GM12878 (cell line): Measurements from ENCODE around the gene ICA1L. TPM values are rescaled to one million over a fixed set of nuclear protein-coding genes. Genes with fewer than 3 reads are reported as not detected.

Source experiments
- ATAC-seq: fragments of 200-7000 bp; cut with Tn5 transposase; 3 replicates; pipeline ENCODE4 v1.9.1; 2020; ENCODE audit warnings: mild to moderate bottlenecking, moderate library complexity
- BruUV-seq: library from RNA; stranded (reverse); fragments of 400-500 nt; replicated peaks from 2 replicates; lab custom pipeline; 2021; lab: Mats Ljungman, UMichigan
- CTCF ChIA-PET: fragments of 300-600 bp; sonication (Branson Sonifier 250); formaldehyde crosslinking; extraction: SDS; loops from one replicate; lab custom pipeline; 2021; ENCODE audit warnings: inconsistent platforms; lab: Yijun Ruan, JAX
- POLR2A ChIA-PET: fragments of 350-600 bp; formaldehyde crosslinking; extraction: SDS; loops from one replicate; lab custom pipeline; 2021; ENCODE audit warnings: inconsistent platforms; lab: Charles Lee
- RAD21 ChIA-PET: fragments of 300-600 bp; sonication (Branson Sonifier 250); formaldehyde crosslinking; loops from one replicate; lab custom pipeline; 2023; ENCODE audit warnings: antibody characterized with exemption; ENCODE audit not compliant: unreplicated experiment; lab: Charles Lee
- SMC1A ChIA-PET: fragments of 300-600 bp; sonication (Branson Sonifier 250); formaldehyde crosslinking; loops from one replicate; lab custom pipeline; 2023; ENCODE audit not compliant: unreplicated experiment, uncharacterized antibody; lab: Charles Lee
- DNase-seq: peaks from one replicate; pipeline ENCODE4 v3.0.0-alpha.2; 2011; ENCODE audit warnings: low read depth, low spot score
- FAIRE-seq: peaks from 3 replicates; lab custom pipeline; 2011; peaks lifted over from hg19 to GRCh38; lab: Jason Lieb, UNC
- H2AFZ ChIP-seq: 2 replicates; pipeline ENCODE4 v1.6.0; 2011; ENCODE audit warnings: low read depth, low read length, control low read depth; ENCODE audit not compliant: control insufficient read depth
- H3K27ac ChIP-seq: 2 replicates; pipeline ENCODE4 v1.5.1; 2011; ENCODE audit warnings: control low read depth; ENCODE audit not compliant: control insufficient read depth, insufficient read depth
- H3K27me3 ChIP-seq, 2 experiments: replicated peaks in 1 of 2; 2 replicates each; pipeline versions ENCODE4 v1.6.0 to v1.6.1; 2011; ENCODE audit warnings: low read length in 1 of 2; ENCODE audit not compliant: control insufficient read depth in 2 of 2, insufficient read depth in 2 of 2
- H3K36me3 ChIP-seq, 2 experiments: 2 replicates each; pipeline ENCODE4 v1.5.1; 2011; ENCODE audit warnings: low read length in 1 of 2; ENCODE audit not compliant: control insufficient read depth in 2 of 2, insufficient read depth in 2 of 2
- H3K4me1 ChIP-seq: 2 replicates; pipeline ENCODE4 v1.6.1; 2011; ENCODE audit warnings: mild to moderate bottlenecking, low read length, moderate library complexity, mixed read lengths; ENCODE audit not compliant: control insufficient read depth, insufficient read depth
- H3K4me2 ChIP-seq: 2 replicates; pipeline ENCODE4 v1.6.0; 2011; ENCODE audit warnings: control low read depth; ENCODE audit not compliant: control insufficient read depth, insufficient read depth
- H3K4me3 ChIP-seq: fragments of 200-600 bp; sonication (generic); 2 replicates; pipeline ENCODE4 v1.5.1; 2016
- H3K79me2 ChIP-seq: 2 replicates; pipeline ENCODE4 v1.6.0; 2011; ENCODE audit warnings: low read length; ENCODE audit not compliant: control insufficient read depth, insufficient read depth
- H3K9ac ChIP-seq: 2 replicates; pipeline ENCODE4 v1.8.0; 2011; ENCODE audit warnings: low read length, control low read depth, mixed read lengths; ENCODE audit not compliant: control insufficient read depth, insufficient read depth
- H3K9me3 ChIP-seq: replicated peaks from 3 replicates; pipeline ENCODE4 v1.5.1; 2011; ENCODE audit warnings: mild to moderate bottlenecking, low read length; ENCODE audit not compliant: control insufficient read depth, insufficient read depth
- H4K20me1 ChIP-seq: 2 replicates; pipeline ENCODE4 v1.6.0; 2011; ENCODE audit not compliant: control insufficient read depth, insufficient read depth
- ATF7 ChIP-seq: fragments of 450-650 bp; IDR thresholded peaks from 2 replicates; pipeline ENCODE4 v1.6.1; 2016; ENCODE audit warnings: low read depth, mild to moderate bottlenecking
- CHD4 ChIP-seq: fragments of 200-600 bp; sonication (generic); IDR thresholded peaks from 2 replicates; pipeline ENCODE4 v1.6.1; 2016; ENCODE audit warnings: mild to moderate bottlenecking
- CTCF ChIP-seq, 3 experiments: IDR thresholded peaks in 2 of 3; conservative IDR thresholded peaks in 1 of 3; 2 replicates each; pipeline ENCODE4 v1.5.1; 2011; ENCODE audit warnings: low read depth in 3 of 3, low read length in 3 of 3, mild to moderate bottlenecking in 3 of 3, control low read depth in 2 of 3, moderate library complexity in 2 of 3, inconsistent platforms in 1 of 3, mixed read lengths in 1 of 3; ENCODE audit not compliant: control insufficient read depth in 2 of 3, insufficient read depth in 1 of 3; ENCODE audit errors: extremely low read depth in 1 of 3
- ELK1 ChIP-seq: IDR thresholded peaks from 2 replicates; pipeline ENCODE4 v1.6.1; 2012; ENCODE audit warnings: low read depth, low read length, improper control_type of control experiment
- HDAC2 ChIP-seq: fragments of 200-600 bp; sonication (generic); IDR thresholded peaks from 2 replicates; pipeline ENCODE4 v1.6.1; 2017
- IRF4 ChIP-seq: IDR thresholded peaks from 2 replicates; pipeline ENCODE4 v1.6.1; 2011; ENCODE audit warnings: low read depth, low read length
- JUNB ChIP-seq: IDR thresholded peaks from 2 replicates; pipeline ENCODE4 v1.6.1; 2016; ENCODE audit warnings: antibody characterized with exemption, mild to moderate bottlenecking
- LARP7 ChIP-seq: fragments of 450-650 bp; IDR thresholded peaks from 2 replicates; pipeline ENCODE4 v1.6.1; 2017; ENCODE audit warnings: mild to moderate bottlenecking
- POLR2AphosphoS5 ChIP-seq: IDR thresholded peaks from 2 replicates; pipeline ENCODE4 v1.6.1; 2011; ENCODE audit warnings: mild to moderate bottlenecking, low read length, inconsistent platforms
- RAD21 ChIP-seq: IDR thresholded peaks from 2 replicates; pipeline ENCODE4 v1.6.1; 2011; ENCODE audit warnings: mild to moderate bottlenecking, low read depth, low read length, moderate library complexity; ENCODE audit not compliant: insufficient read depth
- RCOR1 ChIP-seq: conservative IDR thresholded peaks from 2 replicates; pipeline ENCODE4 v1.6.1; 2012; ENCODE audit warnings: low read depth, low read length, improper control_type of control experiment
- RELB ChIP-seq: fragments of 450-650 bp; IDR thresholded peaks from 2 replicates; pipeline ENCODE4 v1.6.1; 2017; ENCODE audit warnings: low read depth, mild to moderate bottlenecking, moderate library complexity
- RFX5 ChIP-seq: IDR thresholded peaks from 2 replicates; pipeline ENCODE4 v1.6.1; 2011; ENCODE audit warnings: low read depth, low read length, improper control_type of control experiment
- SMAD1 ChIP-seq: fragments of 450-650 bp; IDR thresholded peaks from 2 replicates; pipeline ENCODE4 v1.6.1; 2018; ENCODE audit warnings: mild to moderate bottlenecking, low read depth; ENCODE audit not compliant: partially characterized antibody
- SMAD5 ChIP-seq: IDR thresholded peaks from 2 replicates; pipeline ENCODE4 v1.6.1; 2016; ENCODE audit warnings: antibody characterized with exemption, low read depth
- SMC3 ChIP-seq: IDR thresholded peaks from 2 replicates; pipeline ENCODE4 v1.6.1; 2011; ENCODE audit warnings: low read length, improper control_type of control experiment, borderline replicate concordance
- TCF7 ChIP-seq: IDR thresholded peaks from 2 replicates; pipeline ENCODE4 v1.6.1; 2014; ENCODE audit warnings: antibody characterized with exemption, borderline replicate concordance
- YBX1 ChIP-seq: fragments of 450-650 bp; IDR thresholded peaks from 2 replicates; pipeline ENCODE4 v1.6.1; 2016; ENCODE audit warnings: antibody characterized with exemption
- YY1 ChIP-seq: IDR thresholded peaks from 2 replicates; pipeline ENCODE4 v1.6.1; 2011; ENCODE audit warnings: low read depth, mild to moderate bottlenecking, low read length
- ZNF622 ChIP-seq: fragments of 450-650 bp; IDR thresholded peaks from 2 replicates; pipeline ENCODE4 v1.6.1; 2017; ENCODE audit warnings: mild to moderate bottlenecking, inconsistent platforms
- WGBS: methylation state at CpG from one replicate; pipeline ENCODE4 v1.1.6; 2016; ENCODE audit warnings: low lambda C conversion rate; ENCODE audit not compliant: insufficient replicate concordance, insufficient coverage; ENCODE audit errors: missing lambda C conversion rate; 5-methylcytosine and 5-hydroxymethylcytosine counted together
- in situ Hi-C: fragments of 300-500 bp; cut with MboI; formaldehyde crosslinking; loops from 9 replicates; pipeline ENCODE4 v1.14.3; 2018; ENCODE audit warnings: mixed read lengths
- intact Hi-C: fragments of 100-400 bp; cut with micrococcal nuclease; formaldehyde crosslinking; loops from one replicate; pipeline ENCODE4 v1.14.2; 2022; ENCODE audit not compliant: unreplicated experiment
- polyA plus RNA-seq, 11 experiments: library from polyadenylated mRNA; depleted of rRNA in 4 of 11; unstranded in 6 of 11; stranded (reverse) in 5 of 11; fragments of >200 nt; fragmentation: Nextera tagmentation in 4 of 11; fragmentation: Illumina TruSeq in 1 of 11; extraction: Ambion mirVana in 4 of 11; extraction: Trizol in 1 of 11; gene quantifications; 1 replicate in 1 of 11; 2 replicates in 10 of 11; pipeline versions ENCODE4 v1.2.1 to v1.2.3, GENCODE V29; 2011 to 2016; ENCODE audit warnings: inconsistent platforms in 2 of 11, missing spikeins in 2 of 11, low read depth in 1 of 11
- total RNA-seq, 4 experiments: library from RNA; depleted of rRNA in 3 of 4; stranded (reverse); fragments of >200 nt in 3 of 4; fragmentation: Illumina TruSeq in 1 of 4; extraction: Trizol in 1 of 4; gene quantifications; 2 replicates each; pipeline versions ENCODE4 v1.2.1 to v1.2.3, GENCODE V29; 2013 to 2021

The ICA1L gene
- total and polyA plus RNA-seq, 10 of the 15 experiments (the other 5 are each of a cell fraction or from before 2014, with no cell fraction given) = 0.85 to 7.4 (median 3.6) TPM

GRCh38 chr2:202831242-202832220 is 40.0 kb downstream of the ICA1L start:
- intact Hi-C loops (loop anchor here (1.0 to 10.0 kb wide), 7 partner anchors 39 to 983 kb away; no protein-coding TSS in a partner anchor), in situ Hi-C loops (no loop called here)
- 17% methylated on average over 6 of the region's 6 CpGs for WGBS
- ChIA-PET SMC1A (interaction anchor here (1.1 to 3.5 kb wide), 6 partner anchors 12 to 257 kb away, joined by 3 to 18 read pairs (median 6); partner anchors contain the start of gene WDR12), RAD21 (interaction anchor here (1.0 to 1.5 kb wide), 4 partner anchors 39 to 624 kb away, joined by 3 to 5 read pairs (median 4); no protein-coding TSS in a partner anchor), CTCF (interaction anchor here (0.7 to 1.5 kb wide), 15 partner anchors 9 to 622 kb away, joined by 3 to 8 read pairs (median 3); no protein-coding TSS in a partner anchor), POLR2A (interaction anchor here (0.5 kb wide), 1 partner anchor 603 kb away, joined by 4 read pairs; no protein-coding TSS in a partner anchor)
- no peaks in the 10 kb centered on the region for H3K9me3 ChIP-seq
- H3K9ac ChIP-seq = no peak overlapping the region
- no TSS peak for BruUV-seq
- H4K20me1 ChIP-seq = no peaks in the 10 kb centered on the region
- no peak overlapping the region for H3K27ac ChIP-seq
- H3K4me1 ChIP-seq = peaks cover 5% of the 10 kb centered on the region; the same call in 1 of the 2 replicates
- H3K4me2 ChIP-seq = peak overlapping the region; percentile 13; the same call in 1 of the 2 replicates
- ATAC-seq = peak; percentile 97
- FAIRE-seq = peak; percentile 96
- H3K36me3 ChIP-seq = no peaks in the 10 kb centered on the region
- no peaks in the 10 kb centered on the region for H3K27me3 ChIP-seq
- H2AFZ ChIP-seq = peak overlapping the region; percentile 59
- H3K79me2 ChIP-seq = no peaks in the 10 kb centered on the region
- peak; percentile 61 for DNase-seq
- no peak overlapping the region for H3K4me3 ChIP-seq
- TF ChIP-seq SMAD1 (peak; percentile 16), RFX5 (no peak), ZNF622 (no peak), RELB (no peak), TCF7 (no peak), YBX1 (no peak), CHD4 (no peak), CTCF (IDR thresholded peaks at IDR 0.05 in 2 of 3, conservative IDR thresholded peaks at IDR 0.05 in 1 of 3; ENCODE audit: control insufficient read depth in 2 of 3, extremely low read depth in 1 of 3, insufficient read depth in 1 of 3, low read depth in 3 of 3, low read length in 3 of 3) (peak; percentile 70 to 84 (median 71)), SMAD5 (no peak), IRF4 (no peak), ELK1 (no peak), YY1 (peak; percentile 64), ATF7 (no peak), JUNB (no peak), RCOR1 (no peak), POLR2AphosphoS5 (no peak), LARP7 (no peak), HDAC2 (no peak), RAD21 (peak; percentile 90), SMC3 (peak; percentile 86)
